NB4 (cell line): ENCODE results near the gene CASP8.

ENCODE experiments used
- MYC ChIP-seq: IDR thresholded peaks from 2 replicates; pipeline ENCODE4 v1.6.1; 2011; ENCODE audit warnings: low read depth, low read length
- POLR2A ChIP-seq: IDR thresholded peaks from 2 replicates; pipeline ENCODE4 v1.6.1; 2011; ENCODE audit warnings: mild to moderate bottlenecking; ENCODE audit not compliant: insufficient read length; ENCODE audit errors: extremely low read depth
- TF ChIP-seq, protein P1 (sequence below): IDR thresholded peaks from one replicate; pipeline ENCODE4 v1.5.1; 2012; ENCODE audit warnings: low read depth, low read length

- TF ChIP-seq, protein P1, sequence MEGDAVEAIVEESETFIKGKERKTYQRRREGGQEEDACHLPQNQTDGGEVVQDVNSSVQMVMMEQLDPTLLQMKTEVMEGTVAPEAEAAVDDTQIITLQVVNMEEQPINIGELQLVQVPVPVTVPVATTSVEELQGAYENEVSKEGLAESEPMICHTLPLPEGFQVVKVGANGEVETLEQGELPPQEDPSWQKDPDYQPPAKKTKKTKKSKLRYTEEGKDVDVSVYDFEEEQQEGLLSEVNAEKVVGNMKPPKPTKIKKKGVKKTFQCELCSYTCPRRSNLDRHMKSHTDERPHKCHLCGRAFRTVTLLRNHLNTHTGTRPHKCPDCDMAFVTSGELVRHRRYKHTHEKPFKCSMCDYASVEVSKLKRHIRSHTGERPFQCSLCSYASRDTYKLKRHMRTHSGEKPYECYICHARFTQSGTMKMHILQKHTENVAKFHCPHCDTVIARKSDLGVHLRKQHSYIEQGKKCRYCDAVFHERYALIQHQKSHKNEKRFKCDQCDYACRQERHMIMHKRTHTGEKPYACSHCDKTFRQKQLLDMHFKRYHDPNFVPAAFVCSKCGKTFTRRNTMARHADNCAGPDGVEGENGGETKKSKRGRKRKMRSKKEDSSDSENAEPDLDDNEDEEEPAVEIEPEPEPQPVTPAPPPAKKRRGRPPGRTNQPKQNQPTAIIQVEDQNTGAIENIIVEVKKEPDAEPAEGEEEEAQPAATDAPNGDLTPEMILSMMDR, result no peak
- TF ChIP-seq POLR2A (no peak), MYC (no peak)
Observed at GRCh38 chr2:201223089-201224073, 37.0 kb upstream of the CASP8 start.
